ENCODE data around the gene HDAC4. TPM values are rescaled to one million over a fixed set of nuclear protein-coding genes. Genes with fewer than 3 reads are reported as not detected.

The HDAC4 gene
- total and polyA plus RNA-seq, 2 donors from 2014 or later: 2.2 to 56.8 TPM

GRCh38 chr2:239204136-239204875 is 196.5 kb downstream of the HDAC4 start:
- DNase-seq (peak in 1 of 5 donors; percentile 60), FAIRE-seq (no peak)
- peaks cover 0 to 3% (median 0%) of the 10 kb centered on the region in 3 donors for H3K36me3 ChIP-seq (ENCODE audit: control insufficient read depth in 2 of 3, insufficient read depth in 3 of 3, low read length in 3 of 3)
- no peak overlapping the region for H3K4me3 ChIP-seq (ENCODE audit: low read length in 3 of 3)
- no peaks in the 10 kb centered on the region for H3K27me3 ChIP-seq (ENCODE audit: control insufficient read depth, insufficient read depth, low read length)
- TF ChIP-seq, protein P1, sequence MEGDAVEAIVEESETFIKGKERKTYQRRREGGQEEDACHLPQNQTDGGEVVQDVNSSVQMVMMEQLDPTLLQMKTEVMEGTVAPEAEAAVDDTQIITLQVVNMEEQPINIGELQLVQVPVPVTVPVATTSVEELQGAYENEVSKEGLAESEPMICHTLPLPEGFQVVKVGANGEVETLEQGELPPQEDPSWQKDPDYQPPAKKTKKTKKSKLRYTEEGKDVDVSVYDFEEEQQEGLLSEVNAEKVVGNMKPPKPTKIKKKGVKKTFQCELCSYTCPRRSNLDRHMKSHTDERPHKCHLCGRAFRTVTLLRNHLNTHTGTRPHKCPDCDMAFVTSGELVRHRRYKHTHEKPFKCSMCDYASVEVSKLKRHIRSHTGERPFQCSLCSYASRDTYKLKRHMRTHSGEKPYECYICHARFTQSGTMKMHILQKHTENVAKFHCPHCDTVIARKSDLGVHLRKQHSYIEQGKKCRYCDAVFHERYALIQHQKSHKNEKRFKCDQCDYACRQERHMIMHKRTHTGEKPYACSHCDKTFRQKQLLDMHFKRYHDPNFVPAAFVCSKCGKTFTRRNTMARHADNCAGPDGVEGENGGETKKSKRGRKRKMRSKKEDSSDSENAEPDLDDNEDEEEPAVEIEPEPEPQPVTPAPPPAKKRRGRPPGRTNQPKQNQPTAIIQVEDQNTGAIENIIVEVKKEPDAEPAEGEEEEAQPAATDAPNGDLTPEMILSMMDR (IDR thresholded peaks at IDR 0.05; ENCODE audit: borderline replicate concordance, extremely low read depth, insufficient read depth): no peak
- no peak overlapping the region for H3K9ac ChIP-seq (ENCODE audit: low read length in 3 of 3)
- intact Hi-C loops (cut with DNase I): no loop called here
- peaks cover 0 to 2% (median 0%) of the 10 kb centered on the region in 3 donors for H3K4me1 ChIP-seq (ENCODE audit: control insufficient read depth in 2 of 3, insufficient read depth in 2 of 3, low read depth in 1 of 3, low read length in 3 of 3)
- H3K27ac ChIP-seq (ENCODE audit: low read depth in 2 of 2, low read length in 2 of 2): no peak overlapping the region
- no peaks in the 10 kb centered on the region for H3K9me3 ChIP-seq (ENCODE audit: control insufficient read depth in 2 of 3, insufficient read depth in 1 of 3, low read length in 3 of 3)

DNA sequence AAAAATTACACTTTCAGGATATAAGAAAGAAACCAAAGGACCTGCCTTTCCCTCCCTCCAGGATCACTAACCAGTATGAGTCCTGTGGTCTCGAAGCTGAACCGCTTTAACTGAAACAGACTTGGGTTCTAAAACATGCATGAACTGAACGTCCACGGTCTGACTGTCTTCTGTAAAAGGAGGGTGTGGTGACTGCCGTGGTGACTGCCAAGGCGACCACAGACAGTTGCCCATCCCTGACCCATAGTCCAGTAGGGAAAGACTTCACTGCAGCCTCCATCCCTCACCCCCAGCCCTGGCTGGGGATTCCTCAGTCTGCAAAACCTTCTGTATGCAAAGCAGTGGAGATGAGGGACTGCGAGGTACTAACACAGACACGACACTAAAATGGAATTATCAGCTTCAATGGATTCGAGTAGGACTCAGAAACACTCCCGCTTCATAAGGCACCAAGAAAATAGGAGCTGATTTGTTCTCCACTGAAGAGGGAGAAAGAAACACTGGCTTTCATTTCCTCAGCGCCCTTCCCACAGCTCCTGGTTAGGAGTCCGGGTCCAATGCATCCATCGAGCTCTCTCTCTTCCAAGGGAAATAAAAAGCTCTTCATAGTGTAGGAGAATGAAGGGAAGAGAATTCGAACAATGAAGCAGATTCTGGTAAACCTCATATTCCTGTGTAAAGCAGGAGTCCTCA is 197.2 kb downstream of the HDAC4 start:
- Histone ChIP-seq H3K9ac (ENCODE audit: low read length in 3 of 3) (no peak overlapping the region), H3K27ac (ENCODE audit: low read depth in 2 of 2, low read length in 2 of 2) (no peak overlapping the region), H3K36me3 (ENCODE audit: control insufficient read depth in 2 of 3, insufficient read depth in 3 of 3, low read length in 3 of 3) (peaks cover 0 to 3% (median 0%) of the 10 kb centered on the region in 3 donors), H3K27me3 (ENCODE audit: control insufficient read depth, insufficient read depth, low read length) (no peaks in the 10 kb centered on the region), H3K4me1 (ENCODE audit: control insufficient read depth in 2 of 3, insufficient read depth in 2 of 3, low read depth in 1 of 3, low read length in 3 of 3) (peaks cover 0 to 2% (median 0%) of the 10 kb centered on the region in 3 donors), H3K4me3 (ENCODE audit: low read length in 3 of 3) (no peak overlapping the region), H3K9me3 (ENCODE audit: control insufficient read depth in 2 of 3, insufficient read depth in 1 of 3, low read length in 3 of 3) (no peaks in the 10 kb centered on the region)
- no peak for DNase-seq
- intact Hi-C loops (cut with DNase I): no loop called here
- FAIRE-seq: no peak
- TF ChIP-seq, protein P1 (IDR thresholded peaks at IDR 0.05; ENCODE audit: borderline replicate concordance, extremely low read depth, insufficient read depth): no peak

- DNase-seq (peak in 1 of 5 donors; percentile 54), FAIRE-seq (no peak)
- TF ChIP-seq, protein P1 (IDR thresholded peaks at IDR 0.05; ENCODE audit: borderline replicate concordance, extremely low read depth, insufficient read depth): no peak
- peaks cover 0 to 4% (median 0%) of the 10 kb centered on the region in 3 donors for H3K36me3 ChIP-seq (ENCODE audit: control insufficient read depth in 2 of 3, insufficient read depth in 3 of 3, low read length in 3 of 3)
- no peak overlapping the region for H3K9ac ChIP-seq (ENCODE audit: low read length in 3 of 3)
- peaks cover 0 to 2% (median 0%) of the 10 kb centered on the region in 3 donors for H3K4me1 ChIP-seq (ENCODE audit: control insufficient read depth in 2 of 3, insufficient read depth in 2 of 3, low read depth in 1 of 3, low read length in 3 of 3)
- H3K27ac ChIP-seq (ENCODE audit: low read depth in 2 of 2, low read length in 2 of 2): no peak overlapping the region
- intact Hi-C loops (cut with DNase I): no loop called here
- no peaks in the 10 kb centered on the region for H3K27me3 ChIP-seq (ENCODE audit: control insufficient read depth, insufficient read depth, low read length)
- no peak overlapping the region for H3K4me3 ChIP-seq (ENCODE audit: low read length in 3 of 3)
- no peaks in the 10 kb centered on the region for H3K9me3 ChIP-seq (ENCODE audit: control insufficient read depth in 2 of 3, insufficient read depth in 1 of 3, low read length in 3 of 3)
Measured at GRCh38 chr2:239202836-239203235, 198.0 kb downstream of the HDAC4 start.
